Brain microvascular endothelial cell (primary cell): ENCODE data around the gene FBN1.

Experiments
- DNase-seq: peaks from one replicate; pipeline ENCODE4 v3.0.0-alpha.2; 2020
- H3K27ac ChIP-seq: fragments of 250-450 bp; sonication (Bioruptor Pico); 2 replicates; pipeline ENCODE4 v1.5.1; 2020; ENCODE audit warnings: mild to moderate bottlenecking, moderate library complexity
- H3K27me3 ChIP-seq: fragments of 250-450 bp; sonication (Bioruptor Pico); replicated peaks from 2 replicates; pipeline ENCODE4 v1.5.1; 2020; ENCODE audit warnings: mild to moderate bottlenecking
- H3K36me3 ChIP-seq: fragments of 250-450 bp; sonication (Bioruptor Pico); replicated peaks from 2 replicates; pipeline ENCODE4 v1.5.1; 2020; ENCODE audit warnings: mild to moderate bottlenecking
- H3K4me3 ChIP-seq: 2 replicates; pipeline ENCODE4 v1.5.1; 2011; ENCODE audit warnings: low read depth, mild to moderate bottlenecking, control low read depth, low read length, moderate library complexity
- CTCF ChIP-seq: IDR thresholded peaks from 2 replicates; pipeline ENCODE4 v1.5.1; 2011; ENCODE audit warnings: low read depth, mild to moderate bottlenecking, moderate library complexity, low read length, control low read depth, inconsistent platforms; ENCODE audit errors: missing control alignments
- in situ Hi-C: cut with HindIII; loops from 2 replicates; pipeline ENCODE4 v1.10.0; 2017; ENCODE audit warnings: low sequenced_read_pairs, low pct_ligation_motif_present

The FBN1 gene

GRCh38 chr15:48421362-48421761 lies 224.1 kb downstream of the FBN1 start:
- no peak for TF ChIP-seq CTCF
- no peak overlapping the region for H3K27ac ChIP-seq
- H3K27me3 ChIP-seq: no peaks in the 10 kb centered on the region
- in situ Hi-C loops: no loop called here
- DNase-seq: no peak
- H3K4me3 ChIP-seq: no peak overlapping the region
- peaks cover 91% of the 10 kb centered on the region for H3K36me3 ChIP-seq

- Histone ChIP-seq H3K27me3 (no peaks in the 10 kb centered on the region), H3K27ac (no peak overlapping the region), H3K4me3 (no peak overlapping the region), H3K36me3 (peaks cover 91% of the 10 kb centered on the region)
- in situ Hi-C loops: no loop called here
- no peak for DNase-seq
- TF ChIP-seq CTCF: no peak
These were observed 225.6 kb downstream of the FBN1 start for GRCh38 chr15:48419896-48420295.

GRCh38 chr15:48418343-48418742 lies 227.2 kb downstream of the FBN1 start:
- H3K4me3 ChIP-seq: no peak overlapping the region
- no peak for TF ChIP-seq CTCF
- no peak for DNase-seq
- H3K27ac ChIP-seq: no peak overlapping the region
- in situ Hi-C loops: no loop called here
- peaks cover 92% of the 10 kb centered on the region for H3K36me3 ChIP-seq
- no peaks in the 10 kb centered on the region for H3K27me3 ChIP-seq

- no peak overlapping the region for H3K27ac ChIP-seq
These were observed 229.2 kb downstream of the FBN1 start for GRCh38 chr15:48416301-48416700.

GRCh38 chr15:48415036-48415886 lies 230.2 kb downstream of the FBN1 start:
- Histone ChIP-seq H3K36me3 (peaks cover 94% of the 10 kb centered on the region), H3K27ac (no peak overlapping the region), H3K27me3 (no peaks in the 10 kb centered on the region), H3K4me3 (no peak overlapping the region)
- no peak for DNase-seq
- in situ Hi-C loops: no loop called here
- TF ChIP-seq CTCF: no peak

More at GRCh38 chr15:48416301-48416700, 229.2 kb downstream of the FBN1 start:
- TF ChIP-seq CTCF: no peak
- in situ Hi-C loops: no loop called here
- no peaks in the 10 kb centered on the region for H3K27me3 ChIP-seq
- no peak for DNase-seq
- H3K36me3 ChIP-seq: peaks cover 94% of the 10 kb centered on the region
- H3K4me3 ChIP-seq: no peak overlapping the region
